Effector CD8-positive, alpha-beta T cell (primary cell): ENCODE results near the gene NAV1.

Experiments used
- DNase-seq: peaks from one replicate; lab custom pipeline; 2025; lab: John Stamatoyannopoulos, UW

Gene NAV1

GRCh38 chr1:201527879-201528278, 11.0 kb upstream of the NAV1 start:
- no peak for DNase-seq

DNA sequence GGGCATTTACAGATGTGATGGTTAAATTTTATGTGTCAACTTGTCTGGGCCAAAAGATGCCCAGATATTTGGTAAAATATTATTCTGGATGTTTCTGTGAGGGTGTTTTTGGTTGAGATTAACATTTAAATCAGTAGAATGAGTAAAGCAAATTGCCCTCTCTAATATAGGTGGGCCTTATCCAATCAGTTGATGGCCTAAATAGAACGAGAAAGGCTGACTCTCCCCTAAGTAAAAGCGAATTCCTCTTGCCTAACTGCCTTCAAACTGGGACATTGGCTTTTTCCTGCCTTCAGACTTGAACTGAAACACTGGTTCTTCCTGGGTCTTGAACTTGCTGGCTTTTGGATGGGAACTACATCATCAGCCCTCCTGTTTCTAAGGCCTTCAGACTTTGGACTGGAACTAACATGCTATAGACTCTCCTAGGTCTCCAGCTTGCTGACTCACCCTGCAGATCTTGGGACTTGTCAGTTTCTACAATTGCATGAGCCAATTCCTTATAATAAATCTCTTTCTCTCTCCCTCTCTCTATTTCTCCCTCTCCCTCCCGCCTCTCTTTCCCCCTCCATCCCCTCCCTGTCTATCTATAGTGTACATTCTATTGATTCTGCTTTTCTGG, 10.2 kb upstream of the NAV1 start:
- DNase-seq = no peak

- DNase-seq = no peak
These were observed 8.0 kb upstream of the NAV1 start for GRCh38 chr1:201530741-201531531.

- DNase-seq = no peak
These were observed 7.1 kb upstream of the NAV1 start for GRCh38 chr1:201531551-201532425.

- DNase-seq = no peak
These were observed 5.1 kb upstream of the NAV1 start for GRCh38 chr1:201533836-201534235.

DNA sequence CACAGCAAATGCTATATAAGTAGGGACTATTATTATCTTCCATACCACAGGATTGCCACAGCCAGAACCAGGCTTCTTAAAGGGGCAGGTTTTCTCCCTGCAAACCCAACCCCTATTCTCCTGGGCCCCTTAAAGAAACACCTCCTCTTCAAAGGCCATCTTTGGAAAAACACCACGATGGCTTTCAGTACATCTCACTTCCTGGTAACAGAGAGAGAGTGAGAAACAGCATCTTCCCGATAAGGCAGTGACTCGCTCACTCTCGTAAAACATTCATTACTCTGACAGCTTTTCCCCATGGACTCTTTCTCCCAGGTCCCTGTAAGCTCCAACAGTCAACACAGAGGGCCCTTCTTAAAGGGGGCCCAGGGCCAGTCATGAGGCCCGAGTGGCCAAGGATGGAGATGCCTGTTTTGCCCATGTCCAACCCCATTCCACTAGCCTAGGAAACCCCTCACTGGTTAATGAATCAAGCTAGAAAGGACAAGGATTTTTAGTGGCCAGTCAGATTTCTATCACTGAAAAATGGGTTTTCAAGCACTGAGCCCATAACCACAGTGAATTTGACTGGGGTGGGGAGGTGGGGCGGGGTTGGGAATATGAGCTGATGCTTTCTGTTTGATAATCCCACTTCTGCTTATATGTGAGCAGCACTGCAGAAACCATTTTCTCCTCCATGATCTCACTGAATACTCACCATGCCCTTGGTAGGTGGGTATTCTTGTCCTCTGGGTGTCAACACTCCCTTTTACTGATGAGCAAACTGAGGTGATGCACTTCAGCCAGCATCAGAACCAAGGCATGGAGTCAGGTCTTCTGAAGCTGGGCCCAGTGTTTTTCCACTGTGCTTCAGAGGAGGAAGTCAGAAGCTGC, 3.6 kb upstream of the NAV1 start:
- DNase-seq = no peak

GRCh38 chr1:201535919-201536245, 3.0 kb upstream of the NAV1 start:
- DNase-seq = no peak

DNA sequence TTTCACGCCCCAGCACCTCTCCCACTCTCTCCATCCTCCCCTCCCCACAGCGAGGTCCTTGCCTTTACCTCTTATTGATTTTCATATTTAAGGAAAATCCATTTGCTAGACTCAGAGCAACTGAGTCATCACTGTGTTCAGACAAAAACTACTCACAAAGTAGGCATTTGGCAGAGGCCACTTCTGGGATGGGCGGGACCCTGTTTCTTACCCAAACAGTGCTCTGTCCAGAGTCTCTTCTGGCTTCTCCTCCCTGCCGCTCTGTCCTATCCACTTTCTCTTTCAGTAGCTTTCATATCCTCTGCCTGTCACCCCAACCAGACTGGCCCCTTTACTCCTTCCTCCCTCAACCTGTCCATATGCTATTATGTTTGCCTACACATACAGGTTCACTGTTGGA, 2.4 kb upstream of the NAV1 start:
- DNase-seq = no peak

GRCh38 chr1:201537028-201537427, 1.9 kb upstream of the NAV1 start:
- no peak for DNase-seq

- no peak for DNase-seq
These were observed 1.5 kb upstream of the NAV1 start for GRCh38 chr1:201537467-201537866.

- DNase-seq = no peak
These were observed 876 bp upstream of the NAV1 start for GRCh38 chr1:201537891-201538611.

GRCh38 chr1:201539561-201540431, 869 bp downstream of the NAV1 start:
- DNase-seq = no peak

- no peak for DNase-seq
These were observed 2.2 kb downstream of the NAV1 start for GRCh38 chr1:201540846-201541735.

DNA sequence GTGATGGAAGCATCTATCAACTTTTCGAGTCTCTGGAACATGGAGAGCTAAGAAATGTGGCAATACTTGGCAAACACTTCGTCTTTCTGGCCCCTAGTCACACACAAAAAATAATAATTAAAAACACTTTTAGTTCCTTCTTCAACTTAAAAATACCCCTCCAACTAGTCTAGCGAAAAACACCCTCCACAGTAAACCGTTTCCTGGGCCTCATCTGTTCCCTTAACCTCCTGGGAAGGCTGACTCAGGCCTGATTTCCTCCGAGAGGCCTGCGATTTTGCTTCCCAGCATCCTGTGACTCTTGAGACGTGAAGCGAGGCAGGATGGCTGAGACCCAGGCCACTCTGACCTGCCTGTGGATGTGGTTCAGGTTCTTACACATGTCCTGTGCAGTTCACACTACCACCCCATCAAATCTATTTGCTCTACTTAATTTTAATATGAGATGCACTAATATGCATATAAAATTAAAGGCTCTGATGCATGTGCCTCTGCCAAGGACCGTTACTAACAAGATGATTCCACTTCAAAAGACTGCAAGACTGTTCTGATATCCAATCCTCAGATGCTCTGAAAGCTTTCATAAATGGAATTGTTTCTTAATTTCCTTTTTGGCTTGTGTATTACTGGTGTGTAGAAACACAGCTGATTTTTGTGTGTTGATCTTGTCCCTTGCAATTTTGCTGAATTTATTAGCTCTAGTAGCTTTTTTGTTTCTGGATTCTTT, 3.5 kb downstream of the NAV1 start:
- DNase-seq = no peak

DNA sequence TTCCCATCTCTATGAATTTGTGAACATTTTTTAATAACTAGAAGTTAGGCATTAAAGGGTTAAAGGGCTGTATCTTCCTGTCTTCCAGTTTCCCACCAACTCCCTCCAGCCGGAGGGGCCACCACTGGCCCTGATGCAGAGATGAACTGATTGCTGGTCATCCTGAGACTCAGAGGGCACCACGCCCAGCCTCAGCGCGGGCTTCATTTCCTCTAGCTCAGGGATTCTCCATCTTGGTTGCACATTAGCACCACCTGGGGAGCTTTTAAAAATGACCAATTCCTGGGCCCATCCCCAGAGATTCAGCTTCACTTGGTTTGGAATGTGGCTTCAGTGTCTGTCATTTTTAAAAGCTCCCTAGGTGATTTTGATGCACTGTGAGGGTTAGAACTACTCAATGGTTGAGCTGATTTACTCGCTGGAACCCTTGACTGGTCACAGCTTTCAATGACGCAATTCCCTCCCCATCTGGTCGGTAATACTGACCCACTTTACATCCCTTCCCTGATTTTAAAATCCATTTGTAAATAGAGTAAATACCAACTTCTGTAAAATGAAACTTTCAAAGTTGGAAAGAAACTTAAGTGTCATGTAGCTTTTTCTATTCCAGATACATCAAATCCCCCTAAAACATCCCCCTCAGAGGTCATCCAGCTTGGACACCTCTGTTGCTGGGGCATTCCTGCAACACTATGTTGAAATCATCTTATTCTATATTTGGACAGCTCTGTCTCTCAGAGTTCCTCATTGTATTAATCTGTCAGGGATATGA, 5.1 kb downstream of the NAV1 start:
- DNase-seq = no peak

DNA sequence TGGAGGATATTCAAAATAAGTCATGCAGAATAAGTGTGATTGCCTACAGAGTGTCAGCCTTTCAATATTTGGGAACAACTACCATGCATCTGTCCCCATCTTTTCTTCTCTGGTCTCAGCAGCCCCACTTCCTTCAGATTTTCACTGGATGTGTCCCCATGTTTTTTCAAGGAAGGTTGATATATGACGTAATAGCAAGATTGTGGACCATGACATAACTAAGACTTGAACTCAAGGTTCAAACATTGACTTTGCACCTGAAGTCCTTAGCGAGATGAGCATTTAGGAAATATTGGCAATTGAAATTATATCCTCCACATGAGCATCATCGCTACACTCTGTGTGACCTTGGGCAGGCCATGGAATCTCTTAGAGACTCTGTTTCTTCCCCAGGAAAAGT, 5.8 kb downstream of the NAV1 start:
- no peak for DNase-seq

GRCh38 chr1:201545851-201546492, 7.0 kb downstream of the NAV1 start:
- no peak for DNase-seq
